ENCODE results near the gene UNC5C.

Gene UNC5C

DNA sequence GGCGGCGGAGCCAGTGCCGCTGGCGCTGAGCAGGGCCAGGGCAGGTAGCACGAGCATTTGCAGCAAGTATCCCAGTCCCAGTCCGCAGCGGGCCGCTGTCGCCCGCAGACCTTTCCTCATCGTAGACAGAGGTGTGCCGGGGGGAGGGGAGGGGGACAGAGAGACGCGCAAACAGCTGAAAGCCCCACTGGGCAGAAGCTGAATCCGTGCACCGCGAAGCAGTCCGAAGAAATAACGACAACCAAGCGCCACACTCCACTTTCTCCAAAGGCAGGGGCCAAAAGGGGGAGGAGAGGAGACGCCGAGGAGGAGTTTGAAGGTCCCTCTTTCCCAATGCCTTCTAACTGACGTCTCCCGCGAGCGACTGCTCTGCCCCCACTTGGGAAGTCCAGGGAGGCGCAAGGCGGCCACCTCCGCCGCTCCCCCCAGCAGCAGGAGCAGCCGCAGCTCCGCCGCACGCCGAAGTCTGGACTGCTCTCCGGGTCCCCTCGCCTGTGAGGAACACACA, at the start of gene UNC5C:
Gene UNC5C, minus strand, starts transcription at position 236 of the 508 bp plus-strand sequence.
- no peak for DNase-seq (ENCODE audit: low spot score)

GRCh38 chr4:95596676-95597075, 47.9 kb upstream of the UNC5C start:
- DNase-seq (ENCODE audit: low spot score), result no peak

GRCh38 chr4:95594629-95595028, 45.9 kb upstream of the UNC5C start:
- DNase-seq (ENCODE audit: low spot score), result no peak

DNA sequence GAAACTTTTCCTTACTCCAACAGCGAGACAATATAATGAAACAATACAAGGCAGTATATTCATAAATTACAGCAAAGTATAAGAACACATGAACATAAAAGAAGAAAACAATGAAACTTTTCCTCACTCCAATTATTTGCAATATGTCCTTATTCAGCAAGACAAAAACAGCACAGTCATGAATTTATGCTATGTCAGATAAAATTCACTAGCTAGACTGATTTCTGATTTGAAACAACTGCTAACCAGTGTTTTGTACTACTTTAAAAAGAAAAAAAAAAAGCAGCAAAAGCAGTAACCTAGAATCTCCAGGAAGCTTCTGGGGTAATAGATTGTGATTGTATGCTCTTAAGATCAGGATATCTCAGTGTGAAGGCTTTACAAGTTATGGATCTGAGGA, 45.2 kb upstream of the UNC5C start:
- no peak for DNase-seq (ENCODE audit: low spot score)

DNA sequence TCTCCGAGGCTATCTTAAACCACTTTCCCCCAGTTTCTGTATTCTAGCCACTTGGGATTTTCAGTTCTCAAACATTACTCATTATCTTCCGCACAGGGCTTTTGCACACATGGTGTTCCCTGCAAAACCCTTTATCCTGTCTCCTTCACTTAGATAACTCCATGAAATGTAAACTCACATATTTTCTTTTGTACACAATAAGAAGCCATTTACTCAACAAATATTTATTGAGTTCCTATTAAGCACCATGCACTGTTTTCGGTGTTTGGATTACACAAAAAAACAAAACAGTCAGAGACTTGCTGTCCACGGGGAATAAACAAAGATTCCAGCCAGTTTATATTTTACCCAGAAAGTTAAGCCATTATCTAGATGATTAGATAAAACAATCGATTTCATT, 42.5 kb upstream of the UNC5C start:
- DNase-seq (ENCODE audit: low spot score), result no peak

- no peak for DNase-seq (ENCODE audit: low spot score)
Measured at GRCh38 chr4:95590615-95591014, 41.8 kb upstream of the UNC5C start.

GRCh38 chr4:95585016-95585695, 36.4 kb upstream of the UNC5C start:
- DNase-seq (ENCODE audit: low spot score), result no peak

DNA sequence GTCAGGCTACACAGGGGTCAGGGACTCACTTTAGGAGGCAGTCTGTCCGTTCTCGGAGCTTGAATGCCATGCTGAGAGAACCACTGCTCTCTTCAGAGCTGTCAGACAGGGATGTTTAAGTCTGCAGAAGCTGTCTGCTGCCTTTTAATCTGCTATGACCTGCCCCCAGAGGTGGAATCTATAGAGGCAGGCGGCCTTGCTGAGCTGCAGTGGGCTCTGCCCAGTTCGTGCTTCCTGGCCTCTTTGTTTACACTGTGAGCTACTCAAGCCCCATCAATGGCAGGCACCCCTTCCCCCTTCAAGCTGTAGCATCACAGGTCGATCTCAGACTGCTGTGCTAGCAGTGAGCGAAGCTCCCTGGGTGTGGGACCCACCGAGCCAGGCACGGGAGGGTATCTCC, 31.5 kb upstream of the UNC5C start:
- DNase-seq (ENCODE audit: low spot score), result no peak

DNA sequence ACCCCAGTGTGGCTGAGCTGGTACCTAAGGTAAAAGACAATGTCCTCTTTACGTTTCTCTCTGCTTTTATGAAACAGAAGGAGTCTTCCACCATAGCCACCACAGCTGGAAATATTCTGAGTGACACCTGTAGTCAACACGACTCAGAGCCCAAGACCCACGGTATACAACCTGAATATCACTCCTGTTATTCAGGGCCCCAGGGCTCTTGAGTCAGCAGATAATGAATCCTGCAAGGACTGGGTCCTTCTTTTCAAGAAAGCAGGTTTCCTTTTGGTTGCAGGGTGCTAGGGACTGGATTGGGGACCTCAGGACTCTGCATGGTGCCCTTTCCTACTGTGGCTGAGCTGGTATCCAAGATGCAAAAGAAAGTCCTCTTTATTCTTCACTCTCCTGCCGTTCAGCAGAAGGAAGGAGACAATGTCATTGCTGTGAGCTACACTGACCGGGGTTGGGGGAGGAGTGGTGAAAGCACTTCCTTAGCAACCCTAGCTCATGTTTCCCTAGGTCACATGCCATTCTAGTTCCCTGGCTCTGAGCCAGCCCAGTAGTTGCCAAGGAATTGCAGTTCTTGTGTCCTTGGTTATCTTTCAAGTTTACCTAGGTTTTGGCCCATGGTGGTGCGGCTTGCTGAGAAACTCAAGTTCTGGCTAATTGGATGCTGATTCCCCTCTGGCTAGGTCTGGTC, 23.7 kb upstream of the UNC5C start:
- peak; percentile 66 for DNase-seq (ENCODE audit: low spot score)

GRCh38 chr4:95571577-95571976, 22.8 kb upstream of the UNC5C start:
- no peak for DNase-seq (ENCODE audit: low spot score)

DNA sequence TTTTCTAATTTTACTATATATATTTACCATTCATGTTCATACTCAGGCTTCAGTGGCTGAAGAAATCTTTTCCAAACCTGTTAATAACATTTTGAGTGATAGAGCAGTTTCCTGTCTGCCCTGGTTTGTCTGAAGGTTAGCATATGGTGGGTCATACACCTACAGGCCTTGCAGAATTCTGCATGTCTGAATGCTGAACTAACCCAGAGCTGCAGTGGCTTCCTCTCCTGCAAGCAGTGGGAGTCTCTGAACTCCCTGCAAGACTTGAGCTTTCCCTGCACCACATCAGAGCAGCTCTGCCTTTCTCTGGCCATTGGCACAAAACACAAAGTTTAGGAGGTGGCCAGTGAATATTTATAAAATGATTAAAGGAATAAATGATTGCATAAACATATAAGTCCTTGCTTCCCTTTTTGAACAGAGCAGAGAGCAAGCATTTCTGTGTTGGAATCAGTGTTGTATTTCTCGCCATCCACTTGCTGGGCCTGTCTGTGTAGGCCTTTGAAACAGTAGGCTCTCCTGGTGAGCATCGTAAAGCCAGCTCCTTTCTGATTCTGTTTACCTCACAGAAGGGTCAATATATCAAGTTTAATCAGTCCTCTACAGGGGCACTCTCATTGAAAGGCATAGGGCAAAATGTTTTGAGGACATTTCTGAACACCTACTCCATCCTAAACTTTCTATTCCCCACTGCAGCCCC, 15.0 kb upstream of the UNC5C start:
- DNase-seq (ENCODE audit: low spot score), result no peak

DNA sequence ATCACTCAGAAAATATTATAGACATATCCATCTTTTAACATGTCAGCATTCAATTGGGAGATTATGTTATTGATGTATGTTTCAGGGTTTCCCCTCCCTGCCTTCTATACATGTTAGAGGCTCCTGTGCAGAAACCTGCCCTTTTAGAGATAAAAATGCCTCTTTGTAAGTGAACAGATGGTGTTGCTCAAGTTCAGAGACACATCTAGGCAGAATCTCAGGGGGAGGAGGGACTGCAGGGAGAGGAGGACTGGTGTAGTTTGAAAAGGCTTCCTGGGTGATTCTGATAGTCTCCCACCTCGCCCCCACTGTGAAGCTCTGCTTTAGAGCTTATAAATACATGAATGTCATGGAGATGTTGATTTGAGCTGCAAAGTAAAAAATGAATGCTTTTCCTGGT, 12.0 kb upstream of the UNC5C start:
- DNase-seq (ENCODE audit: low spot score), result no peak

DNA sequence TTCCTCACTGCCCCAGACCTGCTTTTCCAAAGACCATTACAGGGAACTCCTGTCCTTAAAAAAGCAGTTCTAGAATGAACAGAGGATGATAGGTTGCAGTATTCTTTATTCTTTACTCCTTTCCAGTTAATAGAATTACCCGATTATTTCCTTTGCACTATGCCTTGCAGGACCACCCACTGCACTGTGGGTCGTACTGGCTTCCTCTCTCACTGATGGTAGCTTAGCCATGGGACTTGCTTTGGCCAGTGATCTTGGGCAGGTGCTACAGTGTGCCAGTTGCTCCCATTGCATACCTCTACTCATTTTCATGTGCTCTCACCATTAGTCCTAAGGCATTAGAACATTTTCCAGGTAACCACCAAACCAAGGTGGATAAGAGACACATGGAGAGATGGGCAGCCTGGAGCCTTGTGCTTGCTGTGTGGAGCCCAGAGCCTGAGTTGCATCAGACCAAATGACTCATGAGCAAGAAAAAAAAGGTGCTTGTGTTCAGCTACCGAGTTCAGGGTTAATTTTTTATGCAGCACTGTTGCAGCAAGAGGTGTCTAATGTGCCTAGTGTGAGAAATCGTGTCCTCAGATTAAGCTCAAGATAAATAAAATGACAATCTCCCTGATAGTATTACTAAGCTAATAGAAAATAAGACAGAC, 7.6 kb upstream of the UNC5C start:
- DNase-seq (ENCODE audit: low spot score), result no peak

DNA sequence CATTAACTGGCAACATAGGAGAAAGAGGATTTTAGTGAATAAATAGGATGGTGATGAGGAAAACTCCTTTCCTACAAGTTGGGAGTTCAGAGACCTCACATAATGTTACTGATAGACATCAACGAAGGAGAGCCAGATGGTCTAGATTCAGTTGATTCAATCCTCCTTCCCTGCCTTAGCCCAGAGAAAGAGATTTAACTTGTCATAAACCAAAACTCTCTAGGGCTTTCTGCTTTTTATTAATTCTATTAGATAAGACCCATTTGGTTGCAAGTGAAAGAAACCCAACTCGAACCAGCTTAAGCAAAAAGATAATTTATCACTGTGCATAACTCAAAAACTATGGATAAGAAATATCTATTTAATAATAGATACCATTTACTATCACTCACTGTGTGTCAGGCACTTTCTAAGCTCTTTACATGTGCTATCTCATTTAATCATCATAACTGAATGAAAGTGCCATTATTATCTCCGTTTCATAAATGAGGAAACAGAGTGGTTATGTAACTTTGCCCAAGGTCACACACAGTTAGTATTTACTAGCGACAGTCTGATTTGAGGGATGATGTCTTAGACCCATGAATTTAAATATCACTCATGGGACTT, 4.3 kb upstream of the UNC5C start:
- no peak for DNase-seq (ENCODE audit: low spot score)

- DNase-seq (ENCODE audit: low spot score), result no peak
Measured at GRCh38 chr4:95551653-95552052, 2.9 kb upstream of the UNC5C start.

DNA sequence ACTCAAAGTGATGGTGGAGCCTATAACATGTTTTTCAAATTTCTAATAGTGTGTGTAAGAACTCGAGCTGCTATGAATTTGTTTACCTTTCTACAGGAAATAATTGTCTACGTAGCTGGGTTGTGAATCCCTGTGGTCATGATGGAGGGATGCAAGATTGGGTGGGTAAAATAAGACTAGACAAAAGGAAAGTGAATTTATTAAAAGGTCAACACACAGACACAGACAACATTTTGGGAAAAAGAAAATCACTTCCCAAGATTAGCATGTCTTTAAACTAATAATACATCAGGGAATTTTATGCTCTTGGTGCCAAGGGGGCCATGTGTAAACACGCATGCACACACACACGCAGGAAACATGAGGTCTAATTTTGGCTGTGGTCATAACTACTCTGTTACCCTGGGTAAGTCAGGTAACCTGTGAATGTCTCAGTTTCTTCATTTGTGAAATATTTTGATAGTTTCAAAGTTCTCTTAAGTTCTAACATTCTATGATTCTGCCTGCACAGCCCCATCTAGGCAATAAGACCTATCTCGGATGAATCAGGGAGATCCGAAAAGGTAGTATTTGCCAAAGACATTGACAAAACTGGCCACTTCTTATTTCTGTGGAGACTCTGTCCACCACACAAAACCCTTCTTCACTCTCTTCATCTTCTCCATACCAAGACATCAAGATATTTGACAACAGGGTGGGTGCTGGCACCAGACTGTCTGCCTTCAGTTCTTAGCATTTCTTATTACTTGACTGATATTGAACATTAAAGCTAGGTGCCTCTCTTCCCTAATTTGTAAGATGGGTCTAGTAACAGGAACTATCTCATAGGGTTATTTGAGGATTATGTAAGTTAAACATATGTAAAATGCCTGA, 1.6 kb upstream of the UNC5C start:
- no peak for DNase-seq (ENCODE audit: low spot score)

- no peak for DNase-seq (ENCODE audit: low spot score)
Measured at GRCh38 chr4:95549246-95550114, 707 bp upstream of the UNC5C start.

GRCh38 chr4:95547715-95548471, 880 bp downstream of the UNC5C start:
- no peak for DNase-seq (ENCODE audit: low spot score)

Measured in COLO829 (cell line).